GM23338 (cell line): ENCODE results near the gene ZNF747.

Experiments
- CTCF ChIP-seq, 2 experiments: fragments of 200-600 bp in 1 of 2; sonication (generic) in 1 of 2; conservative IDR thresholded peaks; 2 replicates each; pipeline versions ENCODE4 v1.5.1 to v1.6.1; 2016 to 2017; ENCODE audit warnings: antibody characterized with exemption in 2 of 2, low read depth in 2 of 2, mild to moderate bottlenecking in 2 of 2, moderate library complexity in 1 of 2
- EZH2phosphoT487 ChIP-seq: fragments of 200-600 bp; sonication (generic); IDR thresholded peaks from one replicate; pipeline ENCODE4 v1.8.1; 2018; ENCODE audit warnings: antibody characterized with exemption; ENCODE audit not compliant: unreplicated experiment
- ZNF331 ChIP-seq: fragments of 250-450 bp; sonication (Bioruptor Pico); IDR thresholded peaks from 2 replicates; pipeline ENCODE4 v1.5.0; 2020; ENCODE audit warnings: low read depth, mild to moderate bottlenecking, moderate library complexity

- TF ChIP-seq ZNF331 (CRISPR knock-in tag) (no peak), CTCF (conservative IDR thresholded peaks at IDR 0.05; ENCODE audit: low read depth in 2 of 2) (peak; percentile 27 to 45), EZH2phosphoT487 (no peak)
These were observed 52.3 kb downstream of the ZNF747 start for GRCh38 chr16:30482366-30482765.
